Ishikawa (cell line): ENCODE data around the gene VWCE.

ENCODE experiments used
- CEBPB ChIP-seq: IDR thresholded peaks from 2 replicates; pipeline ENCODE4 v1.6.1; 2012
- CREB1 ChIP-seq: IDR thresholded peaks from 2 replicates; pipeline ENCODE4 v1.6.1; 2012; ENCODE audit warnings: low read depth
- EGR1 ChIP-seq: IDR thresholded peaks from 2 replicates; pipeline ENCODE4 v1.6.1; 2012
- EP300 ChIP-seq: IDR thresholded peaks from 2 replicates; pipeline ENCODE4 v1.6.1; 2012; ENCODE audit warnings: borderline replicate concordance
- FOXM1 ChIP-seq: IDR thresholded peaks from 2 replicates; pipeline ENCODE4 v1.6.1; 2012; ENCODE audit warnings: low read depth, borderline replicate concordance
- RAD21 ChIP-seq: IDR thresholded peaks from 2 replicates; pipeline ENCODE4 v1.6.1; 2012; ENCODE audit warnings: low read depth
- REST ChIP-seq: IDR thresholded peaks from 2 replicates; pipeline ENCODE4 v1.6.1; 2012; ENCODE audit warnings: low read depth, mild to moderate bottlenecking
- TCF12 ChIP-seq: IDR thresholded peaks from 2 replicates; pipeline ENCODE4 v1.6.1; 2012; ENCODE audit warnings: low read depth
- TEAD4 ChIP-seq: IDR thresholded peaks from 2 replicates; pipeline ENCODE4 v1.6.1; 2012
- USF1 ChIP-seq: IDR thresholded peaks from 2 replicates; pipeline ENCODE4 v1.6.1; 2012
- ZBTB7A ChIP-seq: IDR thresholded peaks from 2 replicates; pipeline ENCODE4 v1.6.1; 2012; ENCODE audit warnings: low read depth
- TF ChIP-seq, protein P1 (sequence below): IDR thresholded peaks from 2 replicates; pipeline ENCODE4 v1.6.1; 2012

GRCh38 chr11:61325649-61326414 is 30.7 kb upstream of the VWCE start:
- TF ChIP-seq FOXM1 (no peak), RAD21 (no peak), EP300 (no peak), CEBPB (no peak), REST (no peak), USF1 (no peak), ZBTB7A (no peak), CREB1 (no peak), TEAD4 (no peak), EGR1 (no peak), TCF12 (no peak)
- TF ChIP-seq, protein P1, sequence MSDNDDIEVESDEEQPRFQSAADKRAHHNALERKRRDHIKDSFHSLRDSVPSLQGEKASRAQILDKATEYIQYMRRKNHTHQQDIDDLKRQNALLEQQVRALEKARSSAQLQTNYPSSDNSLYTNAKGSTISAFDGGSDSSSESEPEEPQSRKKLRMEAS, result no peak
